NCI-H2171 treated with DMSO at 0.1 percent for 48 hours (cell line): Measurements from ENCODE around the gene MNT.

Source experiments
- DNase-seq: peaks from one replicate; lab custom pipeline; 2025; lab: John Stamatoyannopoulos, UW

MNT gene

GRCh38 chr17:2363851-2364762 is 36.8 kb downstream of the MNT start:
- DNase-seq: no peak

DNA sequence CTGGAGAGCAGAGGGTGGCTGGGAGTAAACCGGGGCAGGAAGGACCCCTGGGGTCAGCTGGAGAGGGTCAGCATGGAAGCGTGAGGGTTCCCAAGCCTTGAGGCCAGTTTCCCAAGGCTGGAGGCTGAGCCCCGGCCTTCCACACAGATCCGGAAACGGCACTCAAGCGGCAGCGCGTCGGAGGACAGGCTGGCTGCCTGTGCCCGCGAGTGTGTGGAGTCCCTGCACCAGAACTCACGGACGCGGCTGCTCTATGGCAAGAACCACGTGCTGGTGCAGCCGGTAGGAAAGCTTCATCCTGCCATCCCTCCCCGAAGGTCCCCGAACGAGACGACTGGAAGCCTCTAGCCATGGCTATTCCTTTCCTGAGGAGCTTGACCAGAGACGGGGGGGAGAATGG is 37.5 kb downstream of the MNT start:
- no peak for DNase-seq

- DNase-seq: no peak
These were observed 38.0 kb downstream of the MNT start for GRCh38 chr17:2362881-2363280.

- no peak for DNase-seq
These were observed 38.4 kb downstream of the MNT start for GRCh38 chr17:2362416-2362815.

- no peak for DNase-seq
These were observed 38.8 kb downstream of the MNT start for GRCh38 chr17:2362016-2362415.

DNA sequence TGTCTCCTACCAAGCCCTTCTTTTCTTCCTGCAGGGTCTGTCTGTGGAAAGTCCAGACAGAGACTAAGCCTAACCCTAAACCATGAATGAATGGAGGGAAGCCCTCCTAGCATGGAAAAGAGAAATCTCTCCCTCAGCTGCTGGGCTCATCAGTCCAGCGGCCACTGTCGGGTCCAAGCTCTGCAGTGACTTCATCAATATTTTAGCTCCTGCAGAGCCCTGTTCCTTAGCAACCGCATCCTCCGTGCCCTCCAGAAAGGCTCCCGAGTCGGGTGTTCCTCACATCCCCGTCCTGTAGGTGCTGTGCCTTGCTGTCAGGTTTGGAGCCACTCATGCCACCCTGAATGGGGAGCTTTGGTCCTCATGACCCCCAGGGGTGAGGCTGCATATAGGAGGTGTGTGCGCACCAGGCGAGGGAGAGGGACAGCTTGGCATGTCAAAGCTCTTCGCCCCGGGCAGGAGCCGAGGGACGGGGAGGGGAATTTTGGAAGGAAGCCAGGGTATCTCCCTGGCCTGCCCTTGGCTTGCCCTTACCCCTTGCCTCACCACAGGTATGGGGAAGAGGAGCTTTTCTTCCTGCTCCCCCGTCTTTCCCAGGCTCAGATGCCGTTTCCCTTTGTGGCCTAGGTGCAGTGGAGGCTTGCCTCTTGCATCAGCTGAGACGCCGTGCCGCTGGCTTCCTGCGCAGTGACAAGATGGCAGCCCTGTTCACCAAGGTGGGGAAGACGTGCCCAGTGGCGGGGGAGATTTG is 39.7 kb downstream of the MNT start:
- DNase-seq: no peak

GRCh38 chr17:2357931-2358434 is 42.9 kb downstream of the MNT start:
- no peak for DNase-seq

GRCh38 chr17:2357237-2357636 is 43.6 kb downstream of the MNT start:
- DNase-seq: no peak

DNA sequence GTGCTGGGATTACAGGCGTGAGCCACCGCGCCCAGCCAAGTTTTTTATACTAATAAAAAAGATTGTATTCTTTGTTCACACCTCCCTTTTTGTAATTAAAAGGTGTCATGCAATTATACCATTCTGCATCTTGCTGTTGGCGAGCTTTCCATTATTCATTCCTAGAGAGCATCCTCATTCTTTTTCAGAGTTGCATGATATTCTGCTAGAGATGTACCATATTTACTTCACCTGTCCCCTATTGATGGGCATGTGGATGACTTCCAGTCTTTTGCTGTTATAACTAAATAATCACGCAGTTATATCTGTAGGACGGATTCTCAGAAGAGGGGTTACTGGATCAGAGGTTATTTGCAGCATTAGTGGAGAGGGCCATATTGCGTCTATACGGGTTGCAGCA is 46.5 kb downstream of the MNT start:
- no peak for DNase-seq

- DNase-seq: no peak
These were observed 49.6 kb downstream of the MNT start for GRCh38 chr17:2351269-2351668.

DNA sequence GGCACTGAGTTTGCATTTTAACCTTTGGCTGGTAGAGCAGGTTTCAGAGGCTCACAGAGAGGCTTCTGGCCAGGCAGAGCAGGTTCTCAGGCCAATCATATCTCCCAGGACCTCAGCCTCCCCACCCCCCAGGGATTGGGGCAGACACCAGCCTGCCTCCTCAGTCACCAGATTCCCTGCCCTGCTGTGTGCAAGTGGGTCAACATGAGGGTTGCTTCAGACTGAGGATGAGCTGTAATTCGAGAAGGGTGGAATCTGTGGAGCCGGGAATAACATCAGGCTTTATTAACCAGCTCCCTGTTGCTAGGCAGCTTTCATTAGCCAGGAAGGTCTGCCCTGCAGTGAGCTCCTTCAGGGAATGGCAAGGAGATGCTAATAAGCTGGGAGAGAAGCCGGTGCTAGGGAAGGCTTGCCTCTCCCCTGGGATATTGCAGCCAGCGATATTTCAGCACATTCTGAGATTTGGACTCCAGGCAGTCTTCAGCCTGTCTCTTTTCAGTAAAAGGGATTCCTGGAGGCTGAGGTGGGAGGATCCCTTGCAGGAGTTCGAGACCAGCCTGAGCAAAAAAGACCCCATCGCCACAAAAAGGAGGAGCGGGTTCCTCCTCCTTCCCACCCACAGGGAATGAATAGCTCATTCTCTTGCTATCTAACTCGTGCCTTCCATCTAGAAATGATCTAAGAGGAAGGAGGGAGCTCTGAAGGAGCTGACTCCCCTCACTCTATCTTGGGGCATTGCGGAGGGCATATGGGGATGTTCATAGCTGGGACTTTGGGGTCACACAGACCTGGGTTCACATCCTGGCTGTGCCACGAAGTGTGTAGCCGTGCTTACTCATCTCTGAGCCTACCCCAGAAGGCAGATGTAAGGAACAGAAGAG is 52.8 kb downstream of the MNT start:
- peak; percentile 99 for DNase-seq

DNA sequence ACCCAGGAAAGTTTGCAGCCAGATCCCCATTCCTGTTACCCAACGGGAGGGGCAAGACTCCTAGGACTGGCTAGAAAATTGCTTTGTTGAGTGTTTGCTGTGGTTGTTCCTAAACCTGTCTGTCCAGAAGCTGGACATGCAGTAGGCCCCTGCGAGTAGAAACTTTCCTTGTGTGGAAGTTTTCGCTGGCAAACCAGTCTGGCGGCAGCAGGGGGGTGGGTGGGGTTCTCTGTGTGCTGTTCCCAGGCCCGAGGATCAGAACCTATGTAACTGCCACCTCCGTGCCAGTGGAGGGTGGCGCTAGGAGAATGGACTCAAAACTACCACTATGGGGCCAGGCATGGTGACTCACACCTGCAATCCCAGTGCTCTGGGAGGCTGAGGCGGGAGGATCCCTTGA is 54.4 kb downstream of the MNT start:
- DNase-seq: no peak

- DNase-seq: no peak
These were observed 56.3 kb downstream of the MNT start for GRCh38 chr17:2344528-2344927.

- DNase-seq: no peak
These were observed 57.4 kb downstream of the MNT start for GRCh38 chr17:2343421-2343820.

DNA sequence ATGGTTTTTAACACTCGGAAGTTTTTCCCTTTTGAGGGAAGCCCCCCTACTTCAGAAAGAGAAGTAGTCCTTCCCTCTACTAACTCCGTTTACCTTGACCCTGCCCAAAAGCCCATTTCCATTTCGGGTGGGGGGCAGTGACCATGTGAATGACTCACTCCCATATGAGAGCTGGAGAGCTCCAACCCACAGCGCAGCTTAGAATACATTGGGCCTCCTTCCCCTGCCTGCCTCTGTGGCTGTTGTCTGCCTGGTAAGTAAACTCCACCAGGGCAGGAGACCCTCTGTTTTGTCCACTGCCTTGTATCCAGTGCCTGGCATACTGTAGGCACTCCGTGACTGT is 62.6 kb downstream of the MNT start:
- DNase-seq: no peak

GRCh38 chr17:2337544-2338314 is 63.1 kb downstream of the MNT start:
- no peak for DNase-seq

DNA sequence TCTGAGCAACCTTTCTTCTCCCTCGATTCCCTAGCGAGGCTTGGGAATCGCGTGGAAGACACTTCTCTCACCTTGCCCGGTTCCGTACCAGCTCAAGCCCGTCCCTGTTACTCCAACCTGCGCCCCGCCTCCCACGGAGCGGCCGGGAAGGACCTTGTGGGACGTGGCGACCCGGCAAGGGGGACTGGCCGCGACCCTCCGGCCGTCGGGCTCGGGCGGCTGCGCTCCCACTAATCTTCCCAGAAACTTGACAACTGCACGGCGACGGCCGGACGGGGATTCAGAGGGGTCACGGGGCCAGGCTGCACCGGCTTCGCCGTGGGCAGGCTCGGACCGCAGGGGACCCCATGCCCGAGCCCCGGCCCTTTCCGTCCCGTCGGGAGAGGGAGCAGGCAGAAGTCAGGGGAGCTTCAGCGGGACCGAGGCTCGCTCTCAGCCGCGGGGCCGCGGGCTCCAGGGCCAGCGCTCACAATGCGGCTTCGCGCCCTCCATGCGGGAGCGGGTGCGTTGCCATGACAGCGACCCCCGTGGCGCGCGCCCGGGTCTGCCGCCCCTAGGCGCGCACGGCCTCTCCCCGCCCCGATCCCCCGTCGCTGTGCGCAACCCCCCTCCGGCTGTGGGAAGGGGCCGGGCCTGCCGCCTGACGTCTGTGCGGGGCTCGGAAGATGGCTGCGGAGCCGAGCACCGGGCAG is 63.9 kb downstream of the MNT start, which contains the start of gene SGSM2:
TSS of gene SGSM2 (plus strand) at position 650 of the 692 bp plus-strand sequence. CDS start 188 bp downstream, outside the sequence.
- peak; percentile 74 for DNase-seq

- DNase-seq: peak; percentile 84
These were observed 64.5 kb downstream of the MNT start, which contains the start of gene TSR1 for GRCh38 chr17:2336215-2336851. Gene TSR1, minus strand, starts transcription at chr17:2336457. Its CDS starts 30 bp downstream, at chr17:2336427.

- no peak for DNase-seq
These were observed 65.1 kb downstream of the MNT start for GRCh38 chr17:2335726-2336214.
